ENCODE data around the gene AUH. TPM values are rescaled to one million over a fixed set of nuclear protein-coding genes. Genes with fewer than 3 reads are reported as not detected.

Gene AUH
- total and polyA plus RNA-seq, 2 donors (not counting 1 experiment from before 2014, with no cell fraction given), result 5.2 to 29.1 TPM

- Histone ChIP-seq H3K27ac (ENCODE audit: low read length in 2 of 2) (no peak overlapping the region), H3K9me3 (ENCODE audit: control extremely low read depth in 1 of 3, control insufficient read depth in 2 of 3, insufficient read depth in 1 of 3, low read length in 2 of 3) (no peaks in the 10 kb centered on the region), H3K79me2 (ENCODE audit: control insufficient read depth, insufficient read depth, low read length) (peaks cover 33% of the 10 kb centered on the region), H4K20me1 (ENCODE audit: control insufficient read depth, insufficient read depth, low read length, poor library complexity, severe bottlenecking) (peaks cover 29% of the 10 kb centered on the region), H3K36me3 (replicated peaks in 1 of 2; ENCODE audit: control extremely low read depth in 1 of 2, control insufficient read depth in 1 of 2, extremely low read depth in 1 of 2, insufficient read depth in 2 of 2, low read length in 1 of 2) (peaks cover 6 to 42% of the 10 kb centered on the region in 2 experiments), H2AFZ (ENCODE audit: insufficient read depth, low read depth, low read length, poor library complexity, severe bottlenecking) (no peak overlapping the region), H3K4me3 (ENCODE audit: control extremely low read depth in 1 of 5, extremely low read depth in 1 of 5, insufficient read depth in 1 of 5, low read depth in 2 of 5, low read length in 4 of 5) (no peak overlapping the region), H3K4me1 (ENCODE audit: control insufficient read depth in 2 of 2, insufficient read depth in 2 of 2, low read length in 2 of 2) (peaks cover 0 to 2% of the 10 kb centered on the region in 2 donors), H3K27me3 (replicated peaks in 1 of 4; ENCODE audit: control extremely low read depth in 1 of 4, control insufficient read depth in 3 of 4, insufficient read depth in 4 of 4, low read length in 3 of 4) (no peaks in the 10 kb centered on the region), H3K4me2 (replicated peaks; ENCODE audit: low read depth, low read length, poor library complexity, severe bottlenecking) (no peak overlapping the region), H3K9ac (ENCODE audit: low read length) (no peak overlapping the region)
- Mint-ChIP-seq H3K9me3 (ENCODE audit: insufficient read depth) (no peaks in the 10 kb centered on the region), H3K27ac (no peak overlapping the region), H3K4me3 (no peak overlapping the region), H3K4me1 (peaks cover 16% of the 10 kb centered on the region), H3K27me3 (no peaks in the 10 kb centered on the region)
- no CpG with 5 or more reads among the region's 1 CpG for WGBS (ENCODE audit: insufficient coverage)
- CTCF ChIA-PET, result interaction anchor here (1.0 kb wide), 1 partner anchor 9 kb away, joined by 3 read pairs; no protein-coding TSS in a partner anchor
- TF ChIP-seq, protein P1, sequence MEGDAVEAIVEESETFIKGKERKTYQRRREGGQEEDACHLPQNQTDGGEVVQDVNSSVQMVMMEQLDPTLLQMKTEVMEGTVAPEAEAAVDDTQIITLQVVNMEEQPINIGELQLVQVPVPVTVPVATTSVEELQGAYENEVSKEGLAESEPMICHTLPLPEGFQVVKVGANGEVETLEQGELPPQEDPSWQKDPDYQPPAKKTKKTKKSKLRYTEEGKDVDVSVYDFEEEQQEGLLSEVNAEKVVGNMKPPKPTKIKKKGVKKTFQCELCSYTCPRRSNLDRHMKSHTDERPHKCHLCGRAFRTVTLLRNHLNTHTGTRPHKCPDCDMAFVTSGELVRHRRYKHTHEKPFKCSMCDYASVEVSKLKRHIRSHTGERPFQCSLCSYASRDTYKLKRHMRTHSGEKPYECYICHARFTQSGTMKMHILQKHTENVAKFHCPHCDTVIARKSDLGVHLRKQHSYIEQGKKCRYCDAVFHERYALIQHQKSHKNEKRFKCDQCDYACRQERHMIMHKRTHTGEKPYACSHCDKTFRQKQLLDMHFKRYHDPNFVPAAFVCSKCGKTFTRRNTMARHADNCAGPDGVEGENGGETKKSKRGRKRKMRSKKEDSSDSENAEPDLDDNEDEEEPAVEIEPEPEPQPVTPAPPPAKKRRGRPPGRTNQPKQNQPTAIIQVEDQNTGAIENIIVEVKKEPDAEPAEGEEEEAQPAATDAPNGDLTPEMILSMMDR (IDR thresholded peaks at IDR 0.05), result no peak
- TF ChIP-seq EZH2 (IDR thresholded peaks at IDR 0.05; ENCODE audit: borderline replicate concordance, insufficient read depth, low read depth, low read length, poor library complexity, severe bottlenecking), result no peak
- no peak for ATAC-seq (ENCODE audit: low read depth)
- no peak for DNase-seq
- POLR2A ChIA-PET, result no interaction called here
- intact Hi-C loops (cut with micrococcal nuclease), result no loop called here
These were observed 6.8 kb downstream of the AUH start for GRCh38 chr9:91354881-91355280.

GRCh38 chr9:91349115-91349555 is 12.6 kb downstream of the AUH start:
- WGBS (ENCODE audit: insufficient coverage), result 91% methylated on average over 1 of the region's 3 CpGs
- H3K4me3 Mint-ChIP-seq, result no peak overlapping the region
- CTCF ChIA-PET, result no interaction called here

More at GRCh38 chr9:91349115-91349555, 12.6 kb downstream of the AUH start:
- Histone ChIP-seq H4K20me1 (ENCODE audit: control insufficient read depth, insufficient read depth, low read length, poor library complexity, severe bottlenecking) (peaks cover 10% of the 10 kb centered on the region), H3K4me2 (replicated peaks; ENCODE audit: low read depth, low read length, poor library complexity, severe bottlenecking) (no peak overlapping the region), H3K9me3 (ENCODE audit: control extremely low read depth in 1 of 3, control insufficient read depth in 2 of 3, insufficient read depth in 1 of 3, low read length in 2 of 3) (no peaks in the 10 kb centered on the region), H3K4me1 (ENCODE audit: control insufficient read depth in 2 of 2, insufficient read depth in 2 of 2, low read length in 2 of 2) (no peaks in the 10 kb centered on the region), H2AFZ (ENCODE audit: insufficient read depth, low read depth, low read length, poor library complexity, severe bottlenecking) (no peak overlapping the region), H3K79me2 (ENCODE audit: control insufficient read depth, insufficient read depth, low read length) (peaks cover 17% of the 10 kb centered on the region), H3K4me3 (ENCODE audit: control extremely low read depth in 1 of 5, extremely low read depth in 1 of 5, insufficient read depth in 1 of 5, low read depth in 2 of 5, low read length in 4 of 5) (no peak overlapping the region), H3K9ac (ENCODE audit: low read length) (no peak overlapping the region), H3K27me3 (replicated peaks in 1 of 4; ENCODE audit: control extremely low read depth in 1 of 4, control insufficient read depth in 3 of 4, insufficient read depth in 4 of 4, low read length in 3 of 4) (no peaks in the 10 kb centered on the region), H3K36me3 (replicated peaks in 1 of 2; ENCODE audit: control extremely low read depth in 1 of 2, control insufficient read depth in 1 of 2, extremely low read depth in 1 of 2, insufficient read depth in 2 of 2, low read length in 1 of 2) (peaks cover 0 to 20% of the 10 kb centered on the region in 2 experiments), H3K27ac (ENCODE audit: low read length in 2 of 2) (no peak overlapping the region)
- H3K9me3 Mint-ChIP-seq (ENCODE audit: insufficient read depth), result no peaks in the 10 kb centered on the region
- POLR2A ChIA-PET, result no interaction called here
- no peak overlapping the region for H3K27ac Mint-ChIP-seq
- TF ChIP-seq, protein P1 (IDR thresholded peaks at IDR 0.05), result no peak
- TF ChIP-seq EZH2 (IDR thresholded peaks at IDR 0.05; ENCODE audit: borderline replicate concordance, insufficient read depth, low read depth, low read length, poor library complexity, severe bottlenecking), result no peak
- ATAC-seq (ENCODE audit: low read depth) (no peak), DNase-seq (no peak)
- peaks cover 5% of the 10 kb centered on the region for H3K4me1 Mint-ChIP-seq
- intact Hi-C loops (cut with micrococcal nuclease), result no loop called here
- H3K27me3 Mint-ChIP-seq, result no peaks in the 10 kb centered on the region

Data from B cell (primary cell).